HepG2 (cell line): ENCODE data around the gene PRTN3. TPM values are rescaled to one million over a fixed set of nuclear protein-coding genes. Genes with fewer than 3 reads are reported as not detected.

ENCODE experiments used
- ARID5B ChIP-seq: IDR thresholded peaks from 2 replicates; pipeline ENCODE4 v1.4.0; 2020; ENCODE audit warnings: mild to moderate bottlenecking, missing genetic modification reagents
- CHD2 ChIP-seq: IDR thresholded peaks from 2 replicates; pipeline ENCODE4 v1.6.1; 2011; ENCODE audit warnings: low read depth, low read length, improper control_type of control experiment
- DR1 ChIP-seq: sonication (generic); formaldehyde crosslinking; IDR thresholded peaks from 2 replicates; pipeline ENCODE4 v1.8.0; 2021; ENCODE audit warnings: mild to moderate bottlenecking, missing genetic modification reagents, inconsistent platforms
- FOXM1 ChIP-seq: sonication (generic); formaldehyde crosslinking; IDR thresholded peaks from 2 replicates; pipeline ENCODE4 v1.5.0; 2020; ENCODE audit warnings: missing genetic modification reagents
- KAT7 ChIP-seq: IDR thresholded peaks from 2 replicates; pipeline ENCODE4 v1.6.1; 2018; ENCODE audit warnings: borderline replicate concordance, missing compliant biosample characterization
- MTA1 ChIP-seq: sonication (generic); formaldehyde crosslinking; IDR thresholded peaks from 2 replicates; pipeline ENCODE4 v1.4.0; 2020; ENCODE audit warnings: missing genetic modification reagents, mild to moderate bottlenecking, borderline replicate concordance
- MTF1 ChIP-seq: sonication (generic); formaldehyde crosslinking; IDR thresholded peaks from 2 replicates; pipeline ENCODE4 v1.5.0; 2020; ENCODE audit warnings: missing genetic modification reagents
- NFE2L1 ChIP-seq: sonication (generic); formaldehyde crosslinking; IDR thresholded peaks from 2 replicates; pipeline ENCODE4 v1.4.0; 2020; ENCODE audit warnings: missing genetic modification reagents, mild to moderate bottlenecking, borderline replicate concordance
- PCBP2 ChIP-seq: fragments of 200-400 bp; formaldehyde crosslinking; optimal IDR thresholded peaks from 2 replicates; pipeline ENCODE3; 2018; ENCODE audit warnings: low read length, low read depth; ENCODE audit not compliant: poor library complexity, severe bottlenecking
- PRMT3 ChIP-seq: sonication (generic); formaldehyde crosslinking; IDR thresholded peaks from 2 replicates; pipeline ENCODE4 v1.8.1; 2022; ENCODE audit warnings: low read depth, mild to moderate bottlenecking, moderate library complexity, missing genetic modification reagents, borderline replicate concordance
- STAT5B ChIP-seq: sonication (generic); formaldehyde crosslinking; IDR thresholded peaks from 2 replicates; pipeline ENCODE4 v1.4.0; 2020; ENCODE audit warnings: missing genetic modification reagents
- THAP9 ChIP-seq: sonication (generic); formaldehyde crosslinking; IDR thresholded peaks from 2 replicates; pipeline ENCODE4; 2020; ENCODE audit warnings: missing genetic modification reagents, mild to moderate bottlenecking, borderline replicate concordance
- ZFP36 ChIP-seq: fragments of 150-350 bp; IDR thresholded peaks from 2 replicates; pipeline ENCODE4 v1.6.1; 2018; ENCODE audit warnings: borderline replicate concordance, low read length, low read depth; ENCODE audit not compliant: partially characterized antibody
- ZFP91 ChIP-seq: sonication (generic); formaldehyde crosslinking; IDR thresholded peaks from 2 replicates; pipeline ENCODE4 v1.9.0; 2022; ENCODE audit warnings: missing genetic modification reagents, mild to moderate bottlenecking, borderline replicate concordance
- ZNF639 ChIP-seq: conservative IDR thresholded peaks from 2 replicates; pipeline ENCODE4 v1.6.1; 2018; ENCODE audit warnings: missing genetic modification reagents
- ZNF644 ChIP-seq: IDR thresholded peaks from 2 replicates; pipeline ENCODE4 v1.6.1; 2016; ENCODE audit warnings: low read depth
- ZNF883 ChIP-seq: sonication (generic); formaldehyde crosslinking; IDR thresholded peaks from 2 replicates; pipeline ENCODE4 v1.5.1; 2020; ENCODE audit warnings: mild to moderate bottlenecking, missing genetic modification reagents; ENCODE audit errors: not compliant biosample characterization
- polyA plus RNA-seq, 8 experiments: library from polyadenylated mRNA; depleted of rRNA in 3 of 8; stranded (reverse) in 7 of 8; unstranded in 1 of 8; fragments of >200 nt; fragmentation: Illumina TruSeq in 4 of 8; extraction: Trizol in 4 of 8; gene quantifications; 2 replicates each; pipeline versions ENCODE4 v1.2.1 to v1.2.3, GENCODE V29; 2011 to 2016; ENCODE audit warnings: low read depth in 4 of 8, missing spikeins in 1 of 8, mixed read lengths in 1 of 8; ENCODE audit not compliant: insufficient read depth in 1 of 8
- total RNA-seq, 5 experiments: library from RNA; depleted of rRNA; stranded (reverse); fragments of >200 nt; fragmentation: Illumina TruSeq; extraction: Trizol; gene quantifications; 2 replicates each; pipeline ENCODE4 v1.2.3, GENCODE V29; 2016; ENCODE audit warnings: low read depth in 1 of 5

The PRTN3 gene
- total and polyA plus RNA-seq, 2 of the 13 experiments (the other 11 are each of a cell fraction or from before 2014, with no cell fraction given), result not detected

GRCh38 chr19:831407-832369 is 9.1 kb upstream of the PRTN3 start (continued):
- no peak for TF ChIP-seq ARID5B (CRISPR knock-in tag)
- no peak for TF ChIP-seq CHD2
- no peak for TF ChIP-seq ZNF639 (CRISPR knock-in tag)
- no peak for TF ChIP-seq DR1
- no peak for TF ChIP-seq NFE2L1 (CRISPR knock-in tag)
- no peak for TF ChIP-seq MTF1 (CRISPR knock-in tag)
- no peak for TF ChIP-seq PRMT3 (CRISPR knock-in tag)
- no peak for TF ChIP-seq STAT5B (CRISPR knock-in tag)
- 0 out of 2 replicates have a peak, but pooled peaks have one; percentile 15 for TF ChIP-seq THAP9 (CRISPR knock-in tag)
- 0 out of 2 replicates have a peak, but pooled peaks have one; percentile 7 for TF ChIP-seq ZFP91 (CRISPR knock-in tag)
- TF ChIP-seq FOXM1 (CRISPR knock-in tag), result no peak
- TF ChIP-seq ZNF644, result no peak
- TF ChIP-seq ZFP36, result no peak
- TF ChIP-seq PCBP2, result no peak
- no peak for TF ChIP-seq MTA1 (CRISPR knock-in tag)
- TF ChIP-seq ZNF883 (CRISPR knock-in tag), result no peak
- TF ChIP-seq KAT7, result no peak
